ENCODE results near the gene ADCY10.
A peak's percentile ranks its signal among the peaks of the same experiment; 100 is the strongest.
"Not testable (repeated sequence)": the region's sequence is repeated elsewhere in the genome, so short reads cannot be mapped to it uniquely, and the experiment has no call there.

The ADCY10 gene

GRCh38 chr1:167913895-167914496 lies at the start of gene ADCY10:
Gene ADCY10, minus strand, starts transcription at chr1:167914134. Its CDS starts 8,994 bp downstream, at chr1:167905140.
- no peak for DNase-seq (ENCODE audit: low spot score)

DNA sequence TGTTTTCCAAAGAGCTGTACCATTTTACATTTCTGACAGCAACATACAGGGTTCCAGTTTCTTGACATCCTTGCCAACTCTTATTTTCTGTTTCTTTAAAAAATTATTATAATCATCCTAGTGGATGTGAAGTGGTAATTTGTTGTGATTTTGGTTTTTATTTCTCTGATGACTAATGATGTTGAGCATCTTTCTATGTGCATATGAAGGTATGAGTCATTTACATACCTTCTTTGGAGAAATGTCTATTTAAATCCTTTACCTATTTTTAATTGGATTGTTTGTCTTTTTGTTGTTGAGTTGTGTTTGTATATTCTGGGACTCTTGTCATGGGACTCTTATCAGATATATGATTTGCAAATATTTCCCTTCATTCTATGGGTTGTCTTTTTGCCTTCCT lies 43.8 kb upstream of the ADCY10 start:
- no peak for DNase-seq (ENCODE audit: low spot score)

DNA sequence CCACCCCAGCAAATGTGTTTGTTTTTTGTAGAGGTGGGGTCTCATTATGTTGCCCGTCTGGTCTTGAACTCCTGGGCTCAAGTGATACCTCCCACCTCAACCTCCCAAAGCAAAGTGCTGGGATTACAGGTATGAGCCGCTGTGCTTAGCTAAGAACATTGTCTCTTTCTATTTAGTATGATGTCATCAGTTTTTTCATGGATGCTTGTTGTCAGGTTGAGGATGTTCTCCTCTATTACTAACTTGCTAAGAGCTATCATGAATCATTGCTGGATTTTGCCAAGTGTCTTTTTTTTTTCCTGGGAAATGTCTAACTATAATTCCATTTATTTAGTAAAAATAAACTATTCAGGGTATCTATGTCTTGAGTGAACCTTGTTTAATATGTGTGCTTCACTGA lies 42.0 kb upstream of the ADCY10 start:
- no peak for DNase-seq (ENCODE audit: low spot score)

DNA sequence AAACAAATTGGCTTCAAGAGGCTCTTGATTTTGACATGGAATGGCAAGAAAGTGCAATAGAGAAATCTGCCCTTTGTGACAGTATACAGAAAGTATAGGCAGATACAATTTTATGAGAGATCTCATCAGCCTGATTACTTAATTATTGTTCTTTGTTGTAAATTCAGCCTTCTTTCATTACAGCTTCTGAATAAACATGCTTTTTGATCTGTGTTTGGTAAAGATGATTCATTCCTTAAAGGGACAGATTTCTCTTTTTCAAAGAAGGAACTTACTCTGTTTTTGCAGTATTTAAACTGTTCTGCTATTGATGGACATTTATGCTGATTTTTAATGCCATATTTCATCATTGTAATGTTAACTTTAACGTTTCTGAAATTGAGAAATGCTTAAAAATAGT lies 36.6 kb upstream of the ADCY10 start:
- DNase-seq (ENCODE audit: low spot score) = no peak

- no peak for DNase-seq (ENCODE audit: low spot score)
Observed at GRCh38 chr1:167949785-167950184, 35.9 kb upstream of the ADCY10 start.

DNA sequence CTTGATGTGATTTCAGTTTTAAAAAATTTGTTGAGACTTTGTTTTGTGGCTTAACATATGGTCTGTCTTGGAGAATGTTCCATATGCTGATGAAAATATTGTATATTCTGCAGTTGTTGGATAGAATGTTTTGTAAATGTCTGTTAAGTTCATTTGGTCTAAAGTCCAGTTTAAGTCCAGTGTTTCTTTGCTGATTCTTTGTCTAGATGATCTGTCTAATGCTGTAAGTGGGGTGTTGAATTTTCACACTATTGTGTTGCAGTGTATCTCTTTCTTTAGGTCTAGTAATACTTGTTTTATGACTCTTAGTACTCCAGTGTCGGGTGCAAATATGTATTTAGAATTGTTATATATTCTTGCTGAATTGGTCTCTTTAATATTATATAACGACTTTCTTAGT lies 33.8 kb upstream of the ADCY10 start:
- no peak for DNase-seq (ENCODE audit: low spot score)

DNA sequence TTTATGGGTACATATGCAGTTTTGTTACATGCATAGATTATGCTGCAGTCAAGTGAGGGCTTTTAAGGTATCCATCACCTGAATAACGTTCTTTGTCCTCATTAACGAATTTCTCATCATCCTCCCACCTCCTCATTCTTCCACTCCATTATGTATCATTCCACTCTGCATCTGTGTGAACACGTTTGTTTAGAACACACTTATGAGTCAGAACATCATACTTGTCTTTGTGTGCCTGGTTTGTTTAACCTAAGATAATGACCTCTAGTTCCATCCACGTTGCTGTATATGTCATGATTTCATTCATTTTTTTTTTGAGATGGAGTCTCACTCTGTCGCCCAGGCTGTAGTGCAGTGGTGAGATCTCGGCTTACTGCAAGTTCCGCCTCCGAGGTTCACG lies 29.6 kb upstream of the ADCY10 start:
- DNase-seq (ENCODE audit: low spot score) = no peak

DNA sequence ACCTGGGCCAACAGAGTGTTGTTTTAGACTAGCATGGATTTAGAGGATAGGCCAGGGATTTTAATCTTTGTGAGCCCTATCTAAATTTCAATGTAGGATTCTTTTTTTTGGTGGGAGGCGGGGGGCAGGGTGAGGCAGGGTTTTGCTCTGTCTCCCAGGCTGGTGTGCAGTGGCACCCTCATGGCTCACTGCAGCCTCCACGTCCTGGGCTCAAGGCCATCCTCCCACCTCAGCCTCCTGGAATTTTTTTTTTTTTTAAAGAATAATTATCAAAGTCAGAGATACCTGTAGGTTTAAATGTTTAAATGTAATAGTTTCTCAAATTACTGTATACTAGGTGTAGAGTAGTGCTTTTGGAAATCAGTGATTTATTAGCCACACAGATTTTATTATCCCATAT lies 26.3 kb upstream of the ADCY10 start:
- no peak for DNase-seq (ENCODE audit: low spot score)

GRCh38 chr1:167938080-167938636 lies 24.2 kb upstream of the ADCY10 start:
- peak; percentile 3 for DNase-seq (ENCODE audit: low spot score)

GRCh38 chr1:167937709-167938010 lies 23.7 kb upstream of the ADCY10 start:
- no peak for DNase-seq (ENCODE audit: low spot score)

- DNase-seq (ENCODE audit: low spot score) = peak; percentile 22
Observed at GRCh38 chr1:167936930-167937708, 23.2 kb upstream of the ADCY10 start, which contains the start of gene MPC2. Gene MPC2, minus strand, starts transcription at chr1:167937072. Its CDS starts 1,231 bp downstream, at chr1:167935841.

- DNase-seq (ENCODE audit: low spot score) = peak; percentile 97
Observed at GRCh38 chr1:167936068-167936929, 22.4 kb upstream of the ADCY10 start, which contains the start of gene DCAF6. Gene DCAF6, plus strand, starts transcription at chr1:167936683. Its CDS starts 229 bp downstream, at chr1:167936912.

GRCh38 chr1:167935216-167936067 lies 21.5 kb upstream of the ADCY10 start:
- peak; percentile 40 for DNase-seq (ENCODE audit: low spot score)

- no peak for DNase-seq (ENCODE audit: low spot score)
Observed at GRCh38 chr1:167934426-167935215, 20.7 kb upstream of the ADCY10 start.

DNA sequence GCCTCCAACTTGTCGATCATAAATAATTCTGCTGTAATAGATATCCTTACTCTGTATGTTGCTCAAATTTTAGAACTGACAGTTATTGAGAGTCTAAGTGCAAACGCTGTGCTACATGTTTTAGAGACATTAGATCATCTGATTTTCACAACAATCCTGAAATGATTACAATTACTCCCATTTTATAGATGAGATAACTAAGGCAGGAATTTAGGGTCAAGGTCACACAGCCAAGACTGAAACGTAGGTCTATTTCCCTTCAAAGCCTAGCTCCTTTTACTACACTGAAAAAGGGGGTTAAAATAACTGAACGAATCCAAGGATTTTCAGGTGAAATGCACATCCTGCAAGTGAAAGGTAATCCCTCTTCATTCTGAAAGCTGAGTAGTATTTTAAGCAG lies 19.9 kb upstream of the ADCY10 start:
- no peak for DNase-seq (ENCODE audit: low spot score)

DNA sequence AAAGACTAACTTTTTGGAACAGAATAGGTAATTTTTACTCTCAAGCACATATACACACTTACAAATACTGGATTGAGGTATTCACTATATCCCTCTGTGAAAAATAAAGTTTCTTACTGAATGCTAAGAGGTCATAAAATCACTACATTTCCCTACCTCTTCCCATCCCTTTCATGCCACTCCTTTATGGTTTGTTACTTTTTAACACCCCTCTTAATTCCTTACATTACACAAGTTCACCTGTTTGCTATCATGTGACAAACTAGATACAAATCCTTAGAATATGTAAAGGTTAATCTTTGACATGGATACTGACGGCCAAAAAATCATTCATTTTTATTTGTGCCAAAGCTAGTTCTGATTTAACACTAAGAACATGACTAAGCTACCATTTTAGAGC lies 15.8 kb upstream of the ADCY10 start:
- no peak for DNase-seq (ENCODE audit: low spot score)

- not testable (repeated sequence) for DNase-seq (ENCODE audit: low spot score)
Observed at GRCh38 chr1:167928919-167929318, 15.0 kb upstream of the ADCY10 start.

- DNase-seq (ENCODE audit: low spot score) = no peak
Observed at GRCh38 chr1:167928457-167928852, 14.5 kb upstream of the ADCY10 start.

DNA sequence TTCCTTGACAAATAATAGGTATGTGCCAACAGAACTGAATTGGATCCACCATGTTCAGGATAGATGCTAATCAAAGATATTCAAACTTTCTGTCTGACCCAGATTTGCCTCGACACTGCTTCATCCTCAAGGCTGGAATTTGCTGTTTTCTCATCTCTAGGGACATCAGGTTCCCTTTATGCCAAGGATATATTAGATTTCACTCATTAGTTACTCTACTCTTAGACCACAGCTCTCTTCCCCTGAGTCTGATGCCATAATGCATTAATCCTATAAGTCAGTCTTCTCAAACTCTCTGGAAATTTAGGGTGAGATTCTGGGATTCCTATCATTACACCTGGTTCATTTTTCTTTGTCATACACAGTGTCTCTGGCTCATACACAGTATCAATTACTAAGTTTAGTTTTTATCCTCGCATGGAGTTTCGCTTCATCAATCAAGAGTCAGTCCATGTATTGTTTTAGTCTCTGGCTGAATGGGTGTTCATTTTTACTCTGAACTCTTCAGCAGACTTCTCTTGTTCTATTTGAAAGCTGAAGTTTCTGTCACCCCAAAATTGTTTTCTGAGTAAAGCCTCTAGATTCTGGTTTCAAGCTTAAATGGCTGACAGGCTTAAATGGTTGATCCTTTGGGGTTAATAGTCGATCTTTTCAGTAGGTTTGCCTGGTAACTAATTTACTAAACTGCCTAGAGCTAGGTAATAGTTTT lies 13.3 kb upstream of the ADCY10 start:
- no peak for DNase-seq (ENCODE audit: low spot score)

- no peak for DNase-seq (ENCODE audit: low spot score)
Observed at GRCh38 chr1:167926486-167926997, 12.6 kb upstream of the ADCY10 start.
